Esophagus squamous epithelium (tissue), 5 donors: ENCODE measurements around the gene KIZ. TPM values are rescaled to one million over a fixed set of nuclear protein-coding genes. Genes with fewer than 3 reads are reported as not detected.

ENCODE experiments used
- DNase-seq: peaks from one replicate; lab custom pipeline; 2025; lab: John Stamatoyannopoulos, UW
- H3K27ac ChIP-seq, 4 donors: fragments of 200-600 bp; sonication (generic); one replicate each; pipeline ENCODE4 v1.5.1; 2016 to 2019; ENCODE audit warnings: mild to moderate bottlenecking in 1 of 4
- H3K27me3 ChIP-seq, 4 donors: fragments of 200-600 bp; sonication (generic); 1 replicate in 3 of 4; 2 replicates in 1 of 4; pipeline versions ENCODE4 v1.5.1 to v1.6.0; 2017 to 2021; ENCODE audit warnings: antibody characterized with exemption in 1 of 4
- H3K36me3 ChIP-seq, 3 donors: fragments of 200-600 bp; sonication (generic); one replicate each; pipeline ENCODE4 v1.5.1; 2016 to 2019
- H3K4me1 ChIP-seq, 3 donors: fragments of 200-600 bp; sonication (generic); one replicate each; pipeline ENCODE4 v1.5.1; 2017 to 2019
- H3K4me3 ChIP-seq, 4 donors: fragments of 200-600 bp; sonication (generic); 1 replicate in 3 of 4; 2 replicates in 1 of 4; pipeline ENCODE4 v1.5.1; 2016 to 2019; ENCODE audit warnings: mild to moderate bottlenecking in 2 of 4, moderate library complexity in 1 of 4
- H3K9me3 ChIP-seq, 3 donors: fragments of 200-600 bp; sonication (generic); one replicate each; pipeline ENCODE4 v1.5.1; 2016 to 2019
- POLR2A ChIP-seq, 4 donors: fragments of 450-650 bp; IDR thresholded peaks; one replicate each; pipeline ENCODE4 v1.6.1; 2017; ENCODE audit warnings: antibody characterized with exemption in 4 of 4, mild to moderate bottlenecking in 4 of 4, moderate library complexity in 3 of 4
- WGBS, 2 donors: methylation state at CpG; one replicate each; pipeline ENCODE4 v1.1.5; 2018; 5-methylcytosine and 5-hydroxymethylcytosine counted together
- intact Hi-C: fragments of 100-400 bp; cut with DNase I; formaldehyde crosslinking; loops from one replicate; pipeline ENCODE4 v1.15.0; 2022
- total RNA-seq, 4 donors: library from RNA; depleted of rRNA; stranded (reverse); fragments of >200 nt; gene quantifications; one replicate each; pipeline ENCODE4 v1.1.0, GENCODE V29; 2016
- TF ChIP-seq, protein P1 (sequence below), 6 experiments: fragments of 450-650 bp in 4 of 6; fragments of 200-600 bp in 2 of 6; sonication (generic) in 2 of 6; IDR thresholded peaks; one replicate each; pipeline ENCODE4 v1.5.1; 2016 to 2019; ENCODE audit warnings: antibody characterized with exemption in 6 of 6, mild to moderate bottlenecking in 4 of 6, moderate library complexity in 4 of 6
- donor health status: DM: yes; HTN: yes; CAD: no.

KIZ gene
- total RNA-seq, 4 donors from 2014 or later: 2.2 to 15.3 (median 9.1) TPM

DNA sequence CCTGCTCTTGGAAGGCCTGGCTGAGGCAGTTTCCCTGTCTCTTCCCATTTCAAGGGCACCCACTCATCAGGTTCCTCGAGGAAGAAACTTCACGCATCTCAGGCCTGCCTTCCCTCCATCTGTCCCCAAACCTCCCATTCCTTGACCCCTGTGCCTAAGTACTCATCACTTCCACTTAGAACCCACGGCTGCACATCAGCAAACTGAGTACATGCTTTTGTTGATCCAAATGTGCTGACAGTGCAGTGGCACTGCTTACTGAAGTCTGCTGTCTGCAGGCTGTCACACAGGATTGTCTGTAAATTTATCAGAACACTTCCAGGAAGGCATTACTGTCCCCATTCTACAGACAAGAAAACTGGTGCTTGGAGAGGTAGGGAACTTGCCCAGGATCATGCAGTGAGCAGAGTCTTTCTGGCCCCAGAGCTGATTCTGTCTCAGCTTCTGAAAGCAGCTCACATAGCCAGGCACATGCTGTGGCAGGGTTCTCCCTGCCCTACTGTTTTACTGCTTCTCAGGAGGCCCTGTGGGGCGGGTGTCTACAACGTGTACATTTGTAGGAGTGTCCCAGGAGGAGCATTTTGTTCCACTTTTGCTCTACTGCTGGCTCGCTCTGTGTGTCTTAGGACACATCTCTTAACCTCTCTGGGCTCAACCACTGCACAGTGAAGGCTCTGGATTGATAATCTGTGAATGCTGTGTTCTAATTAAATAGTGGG, 113.1 kb downstream of the KIZ start:
- H3K27ac ChIP-seq: no peak overlapping the region
- no peak for DNase-seq

DNA sequence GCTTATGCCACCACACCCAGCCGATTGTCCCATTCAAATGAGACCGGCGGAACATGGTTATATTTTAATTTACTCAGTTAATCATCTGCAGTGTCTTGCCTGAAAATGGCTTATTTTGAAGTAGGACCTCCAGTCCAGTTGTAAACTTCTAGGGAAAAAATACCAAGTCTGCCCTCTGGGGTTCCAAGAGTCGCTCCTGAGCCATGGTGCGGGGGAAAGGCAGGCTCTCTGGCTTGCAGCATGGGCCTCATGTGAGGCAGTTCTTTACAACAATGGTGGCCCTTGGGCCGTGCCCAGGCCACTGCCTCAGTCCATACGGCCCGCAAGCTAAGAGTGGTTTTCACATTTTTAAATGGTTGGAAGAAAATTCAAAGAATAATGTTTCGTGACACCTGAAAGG, 114.5 kb downstream of the KIZ start:
- no peaks in the 10 kb centered on the region for H3K27me3 ChIP-seq
- intact Hi-C loops: no loop called here
- no peak overlapping the region for H3K4me3 ChIP-seq
- no peak for DNase-seq
- H3K9me3 ChIP-seq: no peaks in the 10 kb centered on the region
- no peak for TF ChIP-seq POLR2A (IDR thresholded peaks at IDR 0.05)
- TF ChIP-seq, protein P1, sequence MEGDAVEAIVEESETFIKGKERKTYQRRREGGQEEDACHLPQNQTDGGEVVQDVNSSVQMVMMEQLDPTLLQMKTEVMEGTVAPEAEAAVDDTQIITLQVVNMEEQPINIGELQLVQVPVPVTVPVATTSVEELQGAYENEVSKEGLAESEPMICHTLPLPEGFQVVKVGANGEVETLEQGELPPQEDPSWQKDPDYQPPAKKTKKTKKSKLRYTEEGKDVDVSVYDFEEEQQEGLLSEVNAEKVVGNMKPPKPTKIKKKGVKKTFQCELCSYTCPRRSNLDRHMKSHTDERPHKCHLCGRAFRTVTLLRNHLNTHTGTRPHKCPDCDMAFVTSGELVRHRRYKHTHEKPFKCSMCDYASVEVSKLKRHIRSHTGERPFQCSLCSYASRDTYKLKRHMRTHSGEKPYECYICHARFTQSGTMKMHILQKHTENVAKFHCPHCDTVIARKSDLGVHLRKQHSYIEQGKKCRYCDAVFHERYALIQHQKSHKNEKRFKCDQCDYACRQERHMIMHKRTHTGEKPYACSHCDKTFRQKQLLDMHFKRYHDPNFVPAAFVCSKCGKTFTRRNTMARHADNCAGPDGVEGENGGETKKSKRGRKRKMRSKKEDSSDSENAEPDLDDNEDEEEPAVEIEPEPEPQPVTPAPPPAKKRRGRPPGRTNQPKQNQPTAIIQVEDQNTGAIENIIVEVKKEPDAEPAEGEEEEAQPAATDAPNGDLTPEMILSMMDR (IDR thresholded peaks at IDR 0.05): no peak
- peaks cover 0 to 7% (median 3%) of the 10 kb centered on the region in 3 donors for H3K4me1 ChIP-seq
- H3K36me3 ChIP-seq: peaks cover 0 to 34% (median 0%) of the 10 kb centered on the region in 3 donors
- no peak overlapping the region for H3K27ac ChIP-seq
- WGBS, 2 donors: 78 to 88% methylated on average over 8 to 9 of the region's 9 CpGs

More for the DNA sequence above, 113.1 kb downstream of the KIZ start:
- TF ChIP-seq POLR2A (IDR thresholded peaks at IDR 0.05): no peak
- TF ChIP-seq, protein P1 (IDR thresholded peaks at IDR 0.05): no peak
- WGBS, 2 donors: 84 to 85% methylated on average over 6 of the region's 6 CpGs
- Histone ChIP-seq H3K36me3 (peaks cover 0 to 22% (median 0%) of the 10 kb centered on the region in 3 donors), H3K4me3 (no peak overlapping the region), H3K4me1 (peaks cover 0 to 11% (median 3%) of the 10 kb centered on the region in 3 donors), H3K27me3 (no peaks in the 10 kb centered on the region), H3K9me3 (no peaks in the 10 kb centered on the region)
- intact Hi-C loops: loop anchor here (10.0 kb wide), 1 partner anchor 374 kb away; no protein-coding TSS in a partner anchor

DNA sequence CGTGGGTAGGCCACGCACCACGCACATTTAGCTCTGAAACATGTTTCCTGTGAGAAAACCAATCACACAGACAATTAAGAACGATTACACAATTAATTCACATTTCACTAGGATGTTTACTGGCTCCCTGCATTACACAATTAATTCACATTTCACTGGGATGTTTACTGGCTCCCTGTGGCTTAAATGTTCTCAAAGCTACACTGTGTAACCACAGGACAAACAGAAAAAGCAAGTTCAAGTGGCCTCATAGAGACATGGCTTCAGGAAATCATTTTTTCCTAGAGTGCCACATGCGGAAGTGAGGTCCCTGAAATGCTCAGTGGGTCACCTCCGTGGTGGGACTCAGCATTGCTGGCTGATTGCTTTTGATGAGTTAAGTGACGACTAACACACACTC, 115.5 kb downstream of the KIZ start:
- Histone ChIP-seq H3K27ac (no peak overlapping the region), H3K27me3 (no peaks in the 10 kb centered on the region), H3K4me1 (no peaks in the 10 kb centered on the region), H3K9me3 (no peaks in the 10 kb centered on the region), H3K36me3 (peaks cover 0 to 45% (median 0%) of the 10 kb centered on the region in 3 donors), H3K4me3 (no peak overlapping the region)
- 65 to 70% methylated on average over 7 of the region's 7 CpGs for WGBS, 2 donors
- intact Hi-C loops: no loop called here
- no peak for DNase-seq
- TF ChIP-seq, protein P1 (IDR thresholded peaks at IDR 0.05): no peak
- no peak for TF ChIP-seq POLR2A (IDR thresholded peaks at IDR 0.05)

DNA sequence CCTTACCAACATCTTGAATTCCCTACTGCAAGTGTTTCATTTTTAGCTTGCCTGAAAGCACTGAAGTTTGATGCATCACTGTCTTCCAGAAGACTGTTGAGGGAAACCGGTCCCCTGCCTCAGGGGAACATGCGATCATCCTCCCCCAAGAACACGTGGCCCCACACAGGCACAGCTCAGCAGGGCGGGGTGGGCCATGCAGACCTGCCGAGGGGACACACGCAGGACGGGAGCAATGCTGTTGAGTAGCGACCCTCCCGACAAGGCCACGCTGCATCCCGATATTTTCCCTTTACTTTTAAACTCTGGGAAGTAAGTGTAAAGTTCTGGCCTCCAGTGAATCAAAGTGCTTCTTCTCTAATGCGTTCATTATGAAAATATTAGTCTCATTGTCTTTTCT, 117.9 kb downstream of the KIZ start:
- Histone ChIP-seq H3K27me3 (no peaks in the 10 kb centered on the region), H3K9me3 (no peaks in the 10 kb centered on the region), H3K27ac (no peak overlapping the region), H3K36me3 (peaks cover 0 to 42% (median 0%) of the 10 kb centered on the region in 3 donors), H3K4me3 (no peak overlapping the region), H3K4me1 (no peaks in the 10 kb centered on the region)
- no peak for DNase-seq
- TF ChIP-seq POLR2A (IDR thresholded peaks at IDR 0.05): no peak
- TF ChIP-seq, protein P1 (IDR thresholded peaks at IDR 0.05): no peak
- WGBS, 2 donors: 88 to 93% methylated on average over 8 to 12 of the region's 12 CpGs
- intact Hi-C loops: no loop called here

DNA sequence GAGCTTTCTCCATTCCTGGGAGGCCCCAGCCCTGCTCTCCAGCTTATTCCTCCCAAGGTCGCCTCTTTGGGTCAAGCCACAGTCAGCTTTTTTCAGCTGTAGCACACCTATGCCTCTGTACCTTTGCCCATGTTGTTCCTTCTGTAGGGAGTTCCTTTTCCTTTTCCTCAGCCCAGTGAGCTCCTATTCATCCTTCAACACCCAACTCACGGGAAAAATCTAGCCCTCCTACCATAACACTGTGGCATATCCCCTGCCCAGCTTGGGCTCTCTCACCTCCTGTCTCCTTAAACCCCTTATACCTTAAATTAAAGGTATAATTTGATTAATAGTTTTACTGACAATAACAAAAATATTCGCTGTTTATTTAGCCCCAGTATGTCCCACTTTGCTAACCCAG, 118.9 kb downstream of the KIZ start:
- Histone ChIP-seq H3K27me3 (no peaks in the 10 kb centered on the region), H3K4me1 (no peaks in the 10 kb centered on the region), H3K36me3 (peaks cover 0 to 37% (median 0%) of the 10 kb centered on the region in 3 donors), H3K4me3 (no peak overlapping the region), H3K9me3 (no peaks in the 10 kb centered on the region), H3K27ac (no peak overlapping the region)
- DNase-seq: no peak
- WGBS, 2 donors: 93 to 96% methylated on average over 3 of the region's 3 CpGs
- intact Hi-C loops: no loop called here
- TF ChIP-seq POLR2A (IDR thresholded peaks at IDR 0.05): no peak
- TF ChIP-seq, protein P1 (IDR thresholded peaks at IDR 0.05): no peak
